SKM-1 treated with dmso at 0.1 percent for 144 hours (cell line): ENCODE results near the gene CTH.
"Not testable (repeated sequence)": the region's sequence is repeated elsewhere in the genome, so short reads cannot be mapped to it uniquely, and the experiment has no call there.

Source experiments
- DNase-seq: peaks from one replicate; lab custom pipeline; 2025; ENCODE audit not compliant: unreplicated experiment; lab: John Stamatoyannopoulos, UW

Gene CTH

GRCh38 chr1:70405780-70406416 lies 5.2 kb upstream of the CTH start:
- DNase-seq = no peak

- DNase-seq = no peak
Measured at GRCh38 chr1:70409136-70409535, 1.9 kb upstream of the CTH start.

GRCh38 chr1:70411360-70411844 lies 334 bp downstream of the CTH start:
- no peak for DNase-seq

- no peak for DNase-seq
Measured at GRCh38 chr1:70415882-70416281, 4.8 kb downstream of the CTH start.

- not testable (repeated sequence) for DNase-seq
Measured at GRCh38 chr1:70418973-70419734, 8.1 kb downstream of the CTH start.

- DNase-seq = no peak
Measured at GRCh38 chr1:70420320-70420719, 9.3 kb downstream of the CTH start.

GRCh38 chr1:70426154-70427131 lies 15.4 kb downstream of the CTH start:
- no peak for DNase-seq

- DNase-seq = no peak
Measured at GRCh38 chr1:70427976-70428375, 16.9 kb downstream of the CTH start.

- no peak for DNase-seq
Measured at GRCh38 chr1:70429219-70429618, 18.2 kb downstream of the CTH start.

- no peak for DNase-seq
Measured at GRCh38 chr1:70429757-70430156, 18.7 kb downstream of the CTH start.

- DNase-seq = no peak
Measured at GRCh38 chr1:70431317-70431716, 20.2 kb downstream of the CTH start.

- no peak for DNase-seq
Measured at GRCh38 chr1:70431874-70432273, 20.8 kb downstream of the CTH start.

GRCh38 chr1:70434253-70434859 lies 23.3 kb downstream of the CTH start:
- no peak for DNase-seq

- DNase-seq = no peak
Measured at GRCh38 chr1:70436622-70437251, 25.7 kb downstream of the CTH start.

GRCh38 chr1:70438529-70438928 lies 27.5 kb downstream of the CTH start:
- DNase-seq = no peak

- DNase-seq = no peak
Measured at GRCh38 chr1:70440642-70441391, 29.7 kb downstream of the CTH start.

- DNase-seq = no peak
Measured at GRCh38 chr1:70441392-70442035, 30.4 kb downstream of the CTH start.

- DNase-seq = no peak
Measured at GRCh38 chr1:70442490-70442889, 31.4 kb downstream of the CTH start.

GRCh38 chr1:70443739-70444138 lies 32.7 kb downstream of the CTH start:
- DNase-seq = no peak
